ENCODE data around the gene VAC14.

- TF ChIP-seq YY1 (IDR thresholded peaks at IDR 0.05; ENCODE audit: low read depth) (no peak), TAF1 (IDR thresholded peaks at IDR 0.05; ENCODE audit: low read depth) (no peak), EP300 (IDR thresholded peaks at IDR 0.05; ENCODE audit: borderline replicate concordance) (no peak)
Measured at GRCh38 chr16:70796301-70796700, 4.7 kb downstream of the VAC14 start.
